OCI-LY7 (cell line): ENCODE data around the gene PTTG2. TPM values are rescaled to one million over a fixed set of nuclear protein-coding genes. Genes with fewer than 3 reads are reported as not detected.

Experiments used
- BruUV-seq: library from RNA; stranded (reverse); fragments of 400-500 nt; replicated peaks from 2 replicates; lab custom pipeline; 2021; lab: Mats Ljungman, UMichigan
- CTCF ChIA-PET: fragments of 300-600 bp; sonication (Branson Sonifier 250); formaldehyde crosslinking; loops from one replicate; lab custom pipeline; 2022; ENCODE audit warnings: antibody characterized with exemption; ENCODE audit not compliant: unreplicated experiment; lab: Charles Lee
- POLR2A ChIA-PET: fragments of 300-600 bp; sonication (Branson Sonifier 250); formaldehyde crosslinking; loops from one replicate; lab custom pipeline; 2022; ENCODE audit warnings: antibody characterized with exemption; lab: Charles Lee
- DNase-seq: peaks from one replicate; pipeline ENCODE4 v3.0.0-alpha.2; 2015; ENCODE audit warnings: low spot score
- H2AFZ ChIP-seq: fragments of 200-600 bp; sonication (generic), shearing (Covaris generic); 2 replicates; pipeline ENCODE4 v1.6.1; 2014; ENCODE audit warnings: mild to moderate bottlenecking, antibody characterized with exemption, low read length, moderate library complexity
- H3K27ac ChIP-seq: fragments of 200-600 bp; sonication (generic); 2 replicates; pipeline ENCODE4 v1.5.1; 2014; ENCODE audit warnings: mixed run types, low read depth, mild to moderate bottlenecking, moderate library complexity, low read length, inconsistent platforms; ENCODE audit not compliant: poor library complexity, severe bottlenecking
- H3K36me3 ChIP-seq: fragments of 200-600 bp; sonication (generic); 2 replicates; pipeline ENCODE4 v1.6.1; 2014; ENCODE audit warnings: mild to moderate bottlenecking, antibody characterized with exemption, low read length, moderate library complexity, mixed read lengths; ENCODE audit not compliant: insufficient read depth
- H3K4me1 ChIP-seq: fragments of 200-600 bp; sonication (generic); 2 replicates; pipeline ENCODE4 v1.5.1; 2014; ENCODE audit warnings: mild to moderate bottlenecking, low read length; ENCODE audit not compliant: insufficient read depth, poor library complexity, severe bottlenecking
- H3K4me2 ChIP-seq: fragments of 200-600 bp; sonication (generic); 2 replicates; pipeline ENCODE4 v1.6.1; 2014; ENCODE audit warnings: mild to moderate bottlenecking, low read length
- H3K4me3 ChIP-seq: fragments of 200-600 bp; sonication (generic); 2 replicates; pipeline ENCODE4 v1.5.1; 2014; ENCODE audit warnings: mild to moderate bottlenecking, low read depth, low read length; ENCODE audit not compliant: poor library complexity, severe bottlenecking
- H3K79me2 ChIP-seq: fragments of 200-600 bp; sonication (generic); 2 replicates; pipeline ENCODE4 v1.6.1; 2016; ENCODE audit warnings: low read depth, mild to moderate bottlenecking, low read length, moderate library complexity, mixed read lengths; ENCODE audit not compliant: insufficient read depth
- H3K9me2 ChIP-seq: fragments of 200-600 bp; sonication (generic); 2 replicates; pipeline ENCODE4 v1.6.1; 2016; ENCODE audit warnings: mild to moderate bottlenecking, low read length, mixed read lengths; ENCODE audit not compliant: insufficient read depth
- H3K9me3 ChIP-seq: fragments of 200-600 bp; sonication (generic); 2 replicates; pipeline ENCODE4 v1.6.1; 2014; ENCODE audit warnings: mild to moderate bottlenecking, mixed run types, low read length, mixed read lengths
- H4K20me1 ChIP-seq: fragments of 200-600 bp; sonication (generic); 2 replicates; pipeline ENCODE4 v1.6.1; 2014; ENCODE audit warnings: mild to moderate bottlenecking, antibody characterized with exemption, low read length, moderate library complexity, mixed read lengths; ENCODE audit not compliant: insufficient read depth
- CTCF ChIP-seq: fragments of 200-600 bp; sonication (generic); conservative IDR thresholded peaks from 2 replicates; pipeline ENCODE4 v1.5.1; 2014; ENCODE audit warnings: mild to moderate bottlenecking, antibody characterized with exemption, low read length, moderate library complexity, mixed read lengths
- EZH2phosphoT487 ChIP-seq: fragments of 200-600 bp; sonication (generic); IDR thresholded peaks from 2 replicates; pipeline ENCODE4 v1.6.1; 2018; ENCODE audit warnings: low read depth, borderline replicate concordance, mild to moderate bottlenecking, mixed run types, antibody characterized with exemption, low read length, moderate library complexity, mixed read lengths
- intact Hi-C: fragments of 100-400 bp; cut with micrococcal nuclease; formaldehyde crosslinking; loops from one replicate; pipeline ENCODE4 v1.10.0; 2022; ENCODE audit not compliant: unreplicated experiment
- total RNA-seq, 2 experiments: library from RNA; depleted of rRNA in 1 of 2; stranded (reverse); fragments of >200 nt in 1 of 2; shearing (Covaris generic) in 1 of 2; gene quantifications; 2 replicates each; pipeline ENCODE4 v1.2.3, GENCODE V29; 2014 to 2022

The PTTG2 gene
- total RNA-seq, 2 experiments from 2014 or later = 1.0 to 2.0 TPM

- no peaks in the 10 kb centered on the region for H3K79me2 ChIP-seq
- no TSS peak for BruUV-seq
- no peak overlapping the region for H3K27ac ChIP-seq
- H4K20me1 ChIP-seq = no peaks in the 10 kb centered on the region; the same call in 1 of the 2 replicates
- H3K9me2 ChIP-seq = no peaks in the 10 kb centered on the region
- H3K4me3 ChIP-seq = no peak overlapping the region
- no peaks in the 10 kb centered on the region for H3K4me1 ChIP-seq
- TF ChIP-seq EZH2phosphoT487 (no peak), CTCF (no peak)
- no peaks in the 10 kb centered on the region for H3K9me3 ChIP-seq
- H2AFZ ChIP-seq = no peak overlapping the region
- CTCF ChIA-PET = no interaction called here
- peaks cover 17% of the 10 kb centered on the region; the same call in 1 of the 2 replicates for H3K36me3 ChIP-seq
- POLR2A ChIA-PET = interaction anchor here (0.9 to 1.2 kb wide), 4 partner anchors 13 to 37 kb away, joined by 3 to 5 read pairs (median 4); no protein-coding TSS in a partner anchor
- intact Hi-C loops = no loop called here
- no peak for DNase-seq
- H3K4me2 ChIP-seq = no peak overlapping the region
These were observed 31.5 kb upstream of the PTTG2 start for GRCh38 chr4:37928426-37929416.

GRCh38 chr4:37934096-37934495 lies 26.1 kb upstream of the PTTG2 start:
- Histone ChIP-seq H3K36me3 (peaks cover 29% of the 10 kb centered on the region), H3K4me3 (no peak overlapping the region), H3K4me2 (no peak overlapping the region), H3K9me2 (no peaks in the 10 kb centered on the region), H4K20me1 (no peaks in the 10 kb centered on the region), H3K4me1 (no peaks in the 10 kb centered on the region), H3K79me2 (no peaks in the 10 kb centered on the region), H2AFZ (no peak overlapping the region), H3K27ac (no peak overlapping the region), H3K9me3 (no peaks in the 10 kb centered on the region)
- ChIA-PET POLR2A (no interaction called here), CTCF (no interaction called here)
- BruUV-seq = no TSS peak
- intact Hi-C loops = no loop called here
- DNase-seq = no peak
- TF ChIP-seq CTCF (no peak), EZH2phosphoT487 (no peak)
